PC-3 (cell line): ENCODE data around the gene DNM3. TPM values are rescaled to one million over a fixed set of nuclear protein-coding genes. Genes with fewer than 3 reads are reported as not detected.

Experiments
- ATAC-seq: fragments of 200-7000 bp; cut with Tn5 transposase; 2 replicates; pipeline ENCODE4 v1.9.1; 2020; ENCODE audit warnings: mild to moderate bottlenecking, moderate library complexity
- BruUV-seq: library from RNA; stranded (reverse); fragments of 400-500 nt; replicated peaks from 2 replicates; lab custom pipeline; 2021; lab: Mats Ljungman, UMichigan
- CTCF ChIA-PET: fragments of 300-600 bp; sonication (Branson Sonifier 250); formaldehyde crosslinking; loops from one replicate; lab custom pipeline; 2022; ENCODE audit warnings: antibody characterized with exemption; lab: Charles Lee
- POLR2A ChIA-PET: fragments of 300-600 bp; sonication (Branson Sonifier 250); formaldehyde crosslinking; loops from one replicate; lab custom pipeline; 2022; ENCODE audit warnings: antibody characterized with exemption; ENCODE audit not compliant: unreplicated experiment; lab: Charles Lee
- DNase-seq: peaks from one replicate; pipeline ENCODE4 v3.0.0-alpha.2; 2015
- H2AFZ ChIP-seq: fragments of 300-600 bp; sonication (generic); 2 replicates; pipeline ENCODE4 v1.6.0; 2016; ENCODE audit warnings: antibody characterized with exemption, low read length
- H3F3A ChIP-seq: fragments of 300-600 bp; sonication (generic); one replicate; pipeline ENCODE4 v1.6.0; 2017; ENCODE audit warnings: antibody characterized with exemption, low read length, control low read depth, mild to moderate bottlenecking; ENCODE audit not compliant: unreplicated experiment
- H3K27ac ChIP-seq: fragments of 300-600 bp; sonication (generic); 2 replicates; pipeline ENCODE4 v1.5.1; 2016; ENCODE audit warnings: mild to moderate bottlenecking, low read length
- H3K27me3 ChIP-seq: fragments of 300-600 bp; sonication (generic); 2 replicates; pipeline ENCODE4 v1.6.1; 2016; ENCODE audit warnings: low read length, mixed read lengths
- H3K36me3 ChIP-seq: fragments of 300-600 bp; sonication (generic); 2 replicates; pipeline ENCODE4 v1.6.1; 2016; ENCODE audit warnings: low read depth, mixed run types, low read length, mixed read lengths
- H3K4me1 ChIP-seq: fragments of 300-600 bp; sonication (generic); 2 replicates; pipeline ENCODE4 v1.5.1; 2016; ENCODE audit warnings: low read length; ENCODE audit not compliant: insufficient read depth
- H3K4me2 ChIP-seq: fragments of 300-600 bp; sonication (generic); 2 replicates; pipeline ENCODE4 v1.6.0; 2016; ENCODE audit warnings: low read length
- H3K4me3 ChIP-seq: fragments of 300-600 bp; sonication (generic); 2 replicates; pipeline ENCODE4 v1.5.1; 2016; ENCODE audit warnings: mild to moderate bottlenecking, low read length, mixed read lengths
- H3K79me2 ChIP-seq: fragments of 300-600 bp; sonication (generic); 2 replicates; pipeline ENCODE4 v1.6.1; 2017; ENCODE audit warnings: low read length, mixed read lengths
- H3K9ac ChIP-seq: fragments of 300-600 bp; sonication (generic); 2 replicates; pipeline ENCODE4 v1.6.0; 2016; ENCODE audit warnings: mild to moderate bottlenecking, low read length
- H3K9me2 ChIP-seq: fragments of 300-600 bp; sonication (generic); replicated peaks from 2 replicates; pipeline ENCODE4 v1.6.1; 2016; ENCODE audit warnings: mixed run types, low read length, mixed read lengths
- H3K9me3 ChIP-seq: fragments of 300-600 bp; sonication (generic); 2 replicates; pipeline ENCODE4 v1.6.1; 2016; ENCODE audit warnings: low read length, mixed read lengths
- H4K20me1 ChIP-seq: fragments of 300-600 bp; sonication (generic); 2 replicates; pipeline ENCODE4 v1.6.1; 2016; ENCODE audit warnings: low read length, mixed read lengths
- CTCF ChIP-seq: fragments of 300-600 bp; sonication (generic); conservative IDR thresholded peaks from 2 replicates; pipeline ENCODE4 v1.5.1; 2017; ENCODE audit warnings: antibody characterized with exemption, low read depth, mild to moderate bottlenecking, low read length
- EZH2 ChIP-seq: fragments of 300-600 bp; sonication (generic); IDR thresholded peaks from one replicate; pipeline ENCODE4 v1.6.1; 2017; ENCODE audit warnings: antibody characterized with exemption, mild to moderate bottlenecking, low read length; ENCODE audit not compliant: unreplicated experiment
- EZH2phosphoT487 ChIP-seq: fragments of 300-600 bp; sonication (generic); IDR thresholded peaks from 2 replicates; pipeline ENCODE4 v1.6.1; 2018; ENCODE audit warnings: mild to moderate bottlenecking, antibody characterized with exemption, low read length, borderline replicate concordance
- intact Hi-C: fragments of 100-400 bp; cut with micrococcal nuclease; formaldehyde crosslinking; loops from 2 replicates; pipeline ENCODE4 v1.9.0; 2023
- total RNA-seq: library from RNA; depleted of rRNA; stranded (reverse); fragments of >200 nt; gene quantifications from 2 replicates; pipeline ENCODE4 v1.2.3, GENCODE V29; 2014

DNM3 gene
- total RNA-seq, 1 experiment from 2014 or later, result 0.98 TPM

GRCh38 chr1:172325531-172325930, 484.2 kb downstream of the DNM3 start:
- Histone ChIP-seq H3K9ac (no peak overlapping the region), H3K79me2 (no peaks in the 10 kb centered on the region), H3F3A (peaks cover 11% of the 10 kb centered on the region), H3K4me1 (peaks cover 52% of the 10 kb centered on the region), H3K9me2 (no peaks in the 10 kb centered on the region), H2AFZ (no peak overlapping the region), H3K36me3 (no peaks in the 10 kb centered on the region), H3K4me3 (no peak overlapping the region; the same call in 1 of the 2 replicates), H4K20me1 (no peaks in the 10 kb centered on the region), H3K4me2 (peak overlapping the region; percentile 32), H3K9me3 (no peaks in the 10 kb centered on the region), H3K27ac (peak overlapping the region; percentile 19), H3K27me3 (no peaks in the 10 kb centered on the region)
- TF ChIP-seq EZH2 (no peak), EZH2phosphoT487 (no peak), CTCF (no peak)
- intact Hi-C loops, result loop anchor here (1.0 kb wide), 5 partner anchors 18 to 235 kb away; partner anchors contain the start of gene PIGC
- ATAC-seq, result peak; percentile 82
- BruUV-seq, result no TSS peak
- CTCF ChIA-PET, result interaction anchor here (0.5 to 0.8 kb wide), 3 partner anchors 18 to 323 kb away, joined by 3 to 5 read pairs (median 3); no protein-coding TSS in a partner anchor
- peak; percentile 99 for DNase-seq
- POLR2A ChIA-PET, result interaction anchor here (0.6 to 0.9 kb wide), 2 partner anchors 32 to 33 kb away, joined by 3 to 5 read pairs; no protein-coding TSS in a partner anchor

GRCh38 chr1:172326136-172326535, 484.8 kb downstream of the DNM3 start:
- H3F3A ChIP-seq, result peaks cover 11% of the 10 kb centered on the region
- no peaks in the 10 kb centered on the region for H3K9me3 ChIP-seq
- H3K4me2 ChIP-seq, result peak overlapping the region; percentile 32
- H3K79me2 ChIP-seq, result no peaks in the 10 kb centered on the region
- ATAC-seq (no peak), DNase-seq (peak; percentile 29)
- H3K27me3 ChIP-seq, result no peaks in the 10 kb centered on the region
- H3K36me3 ChIP-seq, result no peaks in the 10 kb centered on the region
- H3K9ac ChIP-seq, result no peak overlapping the region
- peaks cover 46% of the 10 kb centered on the region for H3K4me1 ChIP-seq
- ChIA-PET CTCF (interaction anchor here (0.8 kb wide), 1 partner anchor 34 kb away, joined by 5 read pairs; no protein-coding TSS in a partner anchor), POLR2A (no interaction called here)
- no peak overlapping the region for H2AFZ ChIP-seq
- BruUV-seq, result no TSS peak
- intact Hi-C loops, result no loop called here
- peak overlapping the region; percentile 19 for H3K27ac ChIP-seq
- no peak for TF ChIP-seq CTCF
- no peak for TF ChIP-seq EZH2
- H3K4me3 ChIP-seq, result no peak overlapping the region
- H3K9me2 ChIP-seq, result no peaks in the 10 kb centered on the region
- H4K20me1 ChIP-seq, result no peaks in the 10 kb centered on the region

- DNase-seq, result no peak
- intact Hi-C loops, result no loop called here
- H4K20me1 ChIP-seq, result no peaks in the 10 kb centered on the region
- no peak overlapping the region for H3K4me3 ChIP-seq
- TF ChIP-seq EZH2phosphoT487 (no peak), CTCF (no peak), EZH2 (no peak)
- H3K27ac ChIP-seq, result no peak overlapping the region
- H3K36me3 ChIP-seq, result no peaks in the 10 kb centered on the region
- CTCF ChIA-PET, result no interaction called here
- no peak overlapping the region for H2AFZ ChIP-seq
- no peaks in the 10 kb centered on the region for H3K27me3 ChIP-seq
- no TSS peak for BruUV-seq
- H3K79me2 ChIP-seq, result no peaks in the 10 kb centered on the region
- H3K4me2 ChIP-seq, result no peak overlapping the region
- peaks cover under 1% of the 10 kb centered on the region for H3F3A ChIP-seq
- no peaks in the 10 kb centered on the region for H3K9me3 ChIP-seq
- no peak for ATAC-seq
- no peak overlapping the region for H3K9ac ChIP-seq
- peaks cover 25% of the 10 kb centered on the region for H3K4me1 ChIP-seq
- no peaks in the 10 kb centered on the region for H3K9me2 ChIP-seq
- POLR2A ChIA-PET, result no interaction called here
These were observed 487.0 kb downstream of the DNM3 start for GRCh38 chr1:172328266-172328665.
